Measurements from ENCODE around the gene FUT6.
"Not testable (repeated sequence)": the region's sequence is repeated elsewhere in the genome, so short reads cannot be mapped to it uniquely, and the experiment has no call there.

FUT6 gene

DNA sequence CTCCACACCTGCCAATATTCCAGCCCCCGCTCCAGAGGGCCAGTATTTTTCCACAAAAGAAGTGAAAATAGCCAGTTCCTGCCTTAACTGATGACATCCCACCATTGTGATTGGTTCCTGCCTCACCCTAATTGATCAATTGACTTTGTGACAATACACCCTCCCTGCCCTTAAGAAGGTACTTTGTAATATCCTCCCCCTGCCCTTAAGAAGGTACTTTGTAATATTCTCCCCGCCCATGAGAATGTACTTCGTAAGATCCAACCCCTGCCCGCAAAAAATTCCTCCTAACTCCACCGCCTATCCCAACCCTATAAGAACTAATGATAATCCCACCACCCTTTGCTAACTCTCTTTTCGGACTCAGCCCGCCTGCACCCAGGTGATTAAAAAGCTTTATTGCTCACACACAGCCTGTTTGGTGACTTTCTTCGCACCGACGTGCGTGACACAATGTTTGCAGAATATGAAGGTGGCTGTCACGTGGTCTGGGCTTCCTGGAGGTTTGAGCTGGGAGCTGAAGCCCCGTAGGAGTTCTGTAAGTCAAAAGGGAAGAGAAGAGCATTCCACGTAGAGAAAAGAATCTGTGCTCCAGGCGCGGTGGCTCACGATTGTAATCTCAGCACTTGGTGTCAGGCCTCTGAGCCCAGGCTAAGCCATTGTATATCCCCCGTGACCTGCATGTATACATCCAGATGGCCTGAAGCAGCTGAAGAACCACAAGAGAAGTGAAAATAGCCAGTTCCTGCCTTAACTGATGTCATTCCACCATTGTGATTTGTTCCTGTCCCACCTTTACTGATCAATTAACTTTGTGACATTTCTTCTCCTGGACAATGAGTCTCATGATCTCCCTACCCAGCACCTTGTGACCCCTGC is 17.9 kb upstream of the FUT6 start:
- no peak for DNase-seq

DNA sequence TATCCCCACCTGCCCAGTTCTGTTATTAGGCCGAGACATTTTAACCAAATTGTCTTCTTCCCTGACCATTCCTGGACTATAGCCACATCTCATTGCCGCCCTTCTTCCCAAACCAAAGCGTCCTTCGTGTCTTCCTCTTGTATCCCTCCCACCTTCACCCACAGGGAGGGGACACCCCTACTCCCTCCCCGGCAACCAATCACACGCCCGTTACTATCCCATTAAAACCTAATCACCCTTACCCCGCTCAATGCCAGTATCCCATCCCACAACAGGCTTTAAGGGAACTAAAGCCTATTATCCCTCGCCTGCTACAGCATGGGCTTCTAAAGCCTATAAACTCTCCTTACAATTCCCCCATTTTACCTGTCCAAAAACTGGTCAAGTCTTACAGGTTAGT is 15.6 kb upstream of the FUT6 start:
- DNase-seq, result not testable (repeated sequence)

DNA sequence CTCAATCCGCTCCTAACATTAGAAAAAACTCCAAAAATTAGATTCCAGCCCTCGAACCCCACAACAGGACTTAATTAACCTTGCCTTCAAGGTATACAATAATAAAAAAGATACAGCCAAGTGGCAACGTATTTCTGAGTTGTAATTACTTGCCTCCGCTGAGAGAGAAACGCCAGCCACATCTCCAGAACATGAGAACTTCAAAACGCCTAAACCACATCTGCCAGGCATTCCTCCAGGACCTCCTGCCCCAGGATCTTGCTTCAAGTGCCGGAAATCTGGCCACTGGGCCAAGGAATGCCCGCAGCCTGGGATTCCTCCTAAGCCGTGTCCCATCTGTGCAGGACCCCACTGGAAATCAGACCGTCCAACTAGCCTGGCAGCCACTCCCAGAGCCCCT is 14.6 kb upstream of the FUT6 start:
- DNase-seq, result not testable (repeated sequence)

DNA sequence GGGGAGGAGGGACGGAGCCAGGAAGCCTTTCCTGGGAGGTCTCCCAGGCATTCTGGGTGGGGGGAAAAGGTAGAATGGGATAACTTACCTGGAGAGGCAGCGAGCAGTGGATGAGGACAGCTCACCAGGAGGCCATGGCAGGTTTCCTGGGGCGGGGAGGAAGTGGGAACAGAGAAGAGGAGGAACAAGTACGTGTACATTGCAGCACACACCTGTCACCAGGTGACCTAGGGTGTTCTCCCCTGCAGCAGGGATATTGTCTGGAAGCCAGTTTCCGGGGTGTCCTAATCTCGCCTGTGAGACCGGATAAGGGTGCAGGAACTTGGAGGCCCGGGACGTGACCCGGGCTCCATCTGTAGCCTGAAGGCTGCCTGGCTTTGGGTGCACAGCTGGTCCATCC is 11.8 kb upstream of the FUT6 start, which contains the start of gene FUT3:
FUT3 (minus strand) TSS at position 148 of the 400 bp plus-strand sequence.
- DNase-seq, result no peak

DNA sequence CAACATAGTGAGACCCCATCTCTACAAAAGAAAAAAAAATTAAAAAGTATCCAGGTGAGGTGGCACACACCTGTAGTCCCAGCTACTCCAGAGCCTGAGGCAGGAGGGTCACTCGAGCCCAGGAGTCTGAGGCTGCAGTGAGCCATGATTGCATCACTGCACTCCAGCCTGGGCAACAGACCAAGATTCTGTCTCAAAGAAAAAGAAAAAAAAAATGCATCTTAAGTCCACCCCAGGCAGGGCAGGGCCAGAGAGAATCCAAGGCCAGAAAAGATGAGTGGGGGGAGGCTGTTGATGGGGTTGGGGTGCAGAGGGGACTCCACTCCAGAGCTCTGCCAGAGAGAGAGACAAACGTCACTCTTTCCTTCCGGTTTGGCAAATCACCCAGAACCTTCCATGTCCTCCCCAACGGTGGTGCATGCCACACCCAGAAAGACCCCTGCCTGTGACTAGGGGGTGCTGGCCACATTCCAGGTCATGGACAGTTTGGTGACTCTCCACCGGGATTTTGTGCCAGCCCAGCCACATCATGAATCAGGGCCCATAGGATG is 11.3 kb upstream of the FUT6 start:
- no peak for DNase-seq

- no peak for DNase-seq
Observed at GRCh38 chr19:5850189-5850588, 10.7 kb upstream of the FUT6 start.

GRCh38 chr19:5848621-5849020 is 9.1 kb upstream of the FUT6 start:
- DNase-seq, result not testable (repeated sequence)

GRCh38 chr19:5847846-5848245 is 8.3 kb upstream of the FUT6 start:
- DNase-seq, result not testable (repeated sequence)

DNA sequence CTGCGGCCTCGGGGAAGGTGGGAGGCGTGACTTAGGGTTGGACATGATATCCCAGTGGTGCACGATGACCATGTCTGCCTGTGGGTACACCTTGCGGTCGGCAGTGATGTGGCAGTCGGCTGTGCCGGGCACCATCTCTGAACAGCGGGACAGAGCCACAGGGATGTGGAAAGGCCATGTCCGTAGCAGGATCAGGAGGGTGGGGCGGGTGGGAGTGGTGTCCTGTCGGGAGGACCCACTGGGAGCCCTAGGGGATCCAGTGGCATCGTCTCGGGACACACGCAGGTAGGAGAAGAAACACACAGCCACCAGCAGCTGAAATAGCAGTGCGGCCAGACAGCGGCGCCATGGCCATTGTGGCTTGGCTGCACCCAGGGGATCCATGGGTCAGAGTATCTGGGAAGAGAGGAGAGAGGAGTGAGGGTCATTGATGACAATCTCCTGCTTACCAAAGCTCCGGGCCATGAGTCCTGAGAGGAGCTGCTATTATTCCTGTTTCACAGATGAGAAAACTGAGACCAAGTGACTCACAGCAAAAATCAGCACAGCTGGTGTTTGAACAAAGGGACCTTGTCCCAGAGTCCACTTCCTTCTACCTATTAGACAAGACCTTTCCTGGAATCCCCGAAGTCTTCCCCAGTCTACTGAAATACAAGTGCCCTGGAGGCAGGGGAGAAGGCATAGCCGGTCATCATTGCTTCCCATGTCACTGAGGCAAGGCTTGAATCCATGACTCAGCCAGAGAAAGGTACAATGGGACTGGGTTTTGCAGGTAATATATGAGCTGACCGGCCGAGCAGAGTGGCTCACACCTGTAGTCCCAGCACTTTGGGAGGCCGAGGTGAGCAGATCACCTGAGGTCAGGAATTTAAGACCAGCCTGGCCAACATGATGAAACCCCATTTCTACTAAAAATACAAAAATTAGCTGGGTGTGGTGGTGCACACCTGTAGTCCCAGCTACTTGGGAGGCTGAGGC is 5.2 kb upstream of the FUT6 start:
- DNase-seq, result no peak

DNA sequence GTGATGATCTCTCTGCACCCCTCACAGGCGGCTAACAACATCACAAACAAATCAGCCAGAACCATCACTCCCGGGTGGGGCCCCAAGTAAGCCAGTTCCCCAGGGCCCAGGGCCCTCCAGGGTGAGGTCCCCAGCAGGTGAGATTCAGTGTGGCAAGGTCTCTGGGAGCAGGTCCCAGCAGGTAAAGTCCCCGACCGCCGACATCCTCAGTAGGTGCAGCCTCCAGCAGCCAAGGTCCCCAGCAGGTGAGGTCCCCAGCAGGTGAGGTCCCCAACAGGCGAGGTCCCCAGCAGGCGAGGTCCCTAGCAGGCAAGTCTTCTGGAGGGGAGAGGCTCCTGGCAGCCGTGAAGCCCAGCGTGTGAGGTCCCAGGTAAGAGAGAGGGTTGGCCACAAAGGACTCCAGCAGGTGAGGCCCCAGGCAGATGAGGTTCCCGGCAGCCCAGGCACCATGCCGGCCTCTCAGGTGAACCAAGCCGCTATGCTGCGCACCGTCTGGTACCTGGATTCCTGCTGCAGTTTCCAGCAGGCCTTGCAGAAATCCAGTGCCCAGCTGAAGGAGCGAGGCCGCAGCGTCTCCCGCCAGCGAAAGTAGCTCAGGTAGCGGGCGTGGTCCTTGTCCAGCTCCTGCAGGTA is 3.9 kb upstream of the FUT6 start:
- no peak for DNase-seq

- DNase-seq, result not testable (repeated sequence)
Observed at GRCh38 chr19:5841735-5842111, 2.2 kb upstream of the FUT6 start.

DNA sequence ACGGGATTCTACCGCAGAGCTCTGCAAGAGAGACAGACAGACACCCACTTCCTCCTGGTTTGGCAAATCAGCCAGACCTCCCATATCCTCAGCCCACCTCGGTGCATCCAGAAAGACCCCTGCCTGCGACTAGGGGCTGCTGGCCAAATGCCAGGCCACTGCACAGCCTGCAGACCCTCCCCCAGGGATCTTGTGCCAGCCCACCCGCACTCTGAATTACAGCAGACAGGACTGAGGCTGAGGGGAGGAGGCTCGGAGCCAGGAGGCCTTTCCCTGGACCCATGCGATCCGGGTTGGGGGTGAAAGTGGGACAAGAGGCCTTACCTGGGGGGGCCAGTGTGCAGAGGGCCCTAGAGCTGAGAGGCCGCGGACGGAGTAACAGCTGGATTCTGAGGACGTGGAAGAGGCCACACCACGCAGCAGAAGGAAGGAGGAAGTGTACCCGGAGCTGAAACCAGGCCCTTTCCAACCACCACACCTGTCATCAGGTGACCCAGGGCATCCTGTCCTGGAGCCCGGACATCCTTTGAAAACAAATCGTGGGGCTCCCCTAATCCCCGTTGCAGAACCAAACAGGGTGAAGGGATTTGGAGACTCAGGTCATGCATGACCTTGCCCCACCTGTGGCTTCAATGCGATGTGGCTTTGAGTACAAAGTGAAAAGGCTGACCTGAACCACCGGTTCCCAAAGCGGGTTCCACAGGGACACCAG is 993 bp downstream of the FUT6 start:
- DNase-seq, result no peak

DNA sequence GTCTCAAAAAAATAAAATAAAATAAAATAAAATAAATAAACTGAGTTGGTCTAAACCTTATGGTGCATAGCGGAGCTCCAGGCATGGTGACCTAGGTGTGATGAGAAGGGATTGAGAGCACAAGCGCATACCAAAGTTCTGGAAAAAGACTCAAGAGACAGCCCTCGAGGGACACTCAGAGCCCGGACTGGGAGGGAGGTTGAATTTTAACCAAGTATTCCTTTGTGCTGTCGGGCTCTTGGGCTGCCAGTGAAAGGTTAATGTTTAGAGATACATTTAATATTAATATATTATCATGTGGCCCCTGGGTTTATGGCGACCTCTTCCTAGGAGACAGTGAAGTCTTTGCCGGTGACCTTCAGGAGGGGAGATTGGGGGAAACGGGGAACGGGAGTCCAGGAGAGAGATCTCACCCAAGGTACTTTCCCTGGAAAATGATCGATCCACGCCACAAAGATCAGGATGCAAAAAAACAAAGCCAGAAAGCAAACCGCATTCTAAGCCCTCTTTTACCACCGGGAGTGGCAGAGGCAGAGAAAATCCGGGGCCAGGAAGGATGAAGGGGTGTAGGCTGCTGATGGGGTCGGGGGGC is 1.6 kb downstream of the FUT6 start:
- DNase-seq, result no peak

GRCh38 chr19:5832527-5833216 is 6.8 kb downstream of the FUT6 start:
- DNase-seq, result no peak

DNA sequence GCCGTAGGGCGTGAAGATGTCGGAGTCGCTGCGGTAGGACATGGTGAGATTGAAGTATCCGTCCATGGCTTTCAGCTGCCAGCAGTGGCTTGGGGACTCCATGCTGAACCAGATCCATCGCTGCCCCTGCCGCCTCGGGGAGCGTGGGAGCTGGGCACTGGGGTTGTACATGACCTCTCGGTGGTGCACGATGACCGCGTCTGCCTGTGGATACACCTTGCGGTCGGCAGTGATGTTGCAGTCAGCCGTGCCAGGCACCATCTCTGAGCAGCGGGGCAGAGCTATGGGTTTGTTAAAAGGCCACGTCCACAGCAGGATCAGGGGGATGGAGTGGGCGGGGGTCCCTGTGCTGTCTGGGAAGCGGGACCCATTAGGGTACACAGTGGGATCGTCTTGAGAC is 7.4 kb downstream of the FUT6 start:
- DNase-seq, result no peak

DNA sequence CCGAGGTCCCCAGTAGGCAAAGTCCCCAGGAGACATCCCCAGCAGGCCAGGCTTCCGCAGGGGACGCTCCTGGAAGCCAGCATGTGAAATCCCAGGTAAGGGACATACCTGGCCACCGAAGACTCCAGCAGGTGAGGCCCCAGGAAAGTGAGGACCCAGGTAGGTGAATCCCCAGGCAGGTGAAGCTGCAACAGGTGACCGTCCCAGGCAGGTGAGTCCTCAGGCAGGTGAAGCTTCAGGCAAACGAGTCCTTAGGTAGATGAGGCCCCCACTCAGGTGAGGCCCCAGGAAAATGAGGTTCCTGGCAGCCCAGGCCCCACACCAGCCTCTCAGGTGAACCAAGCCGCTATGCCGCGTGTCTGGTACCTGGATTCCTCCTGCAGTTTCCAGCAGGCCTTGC is 8.3 kb downstream of the FUT6 start:
- DNase-seq, result no peak

- DNase-seq, result no peak
Observed at GRCh38 chr19:5829567-5830310, 9.8 kb downstream of the FUT6 start.

DNA sequence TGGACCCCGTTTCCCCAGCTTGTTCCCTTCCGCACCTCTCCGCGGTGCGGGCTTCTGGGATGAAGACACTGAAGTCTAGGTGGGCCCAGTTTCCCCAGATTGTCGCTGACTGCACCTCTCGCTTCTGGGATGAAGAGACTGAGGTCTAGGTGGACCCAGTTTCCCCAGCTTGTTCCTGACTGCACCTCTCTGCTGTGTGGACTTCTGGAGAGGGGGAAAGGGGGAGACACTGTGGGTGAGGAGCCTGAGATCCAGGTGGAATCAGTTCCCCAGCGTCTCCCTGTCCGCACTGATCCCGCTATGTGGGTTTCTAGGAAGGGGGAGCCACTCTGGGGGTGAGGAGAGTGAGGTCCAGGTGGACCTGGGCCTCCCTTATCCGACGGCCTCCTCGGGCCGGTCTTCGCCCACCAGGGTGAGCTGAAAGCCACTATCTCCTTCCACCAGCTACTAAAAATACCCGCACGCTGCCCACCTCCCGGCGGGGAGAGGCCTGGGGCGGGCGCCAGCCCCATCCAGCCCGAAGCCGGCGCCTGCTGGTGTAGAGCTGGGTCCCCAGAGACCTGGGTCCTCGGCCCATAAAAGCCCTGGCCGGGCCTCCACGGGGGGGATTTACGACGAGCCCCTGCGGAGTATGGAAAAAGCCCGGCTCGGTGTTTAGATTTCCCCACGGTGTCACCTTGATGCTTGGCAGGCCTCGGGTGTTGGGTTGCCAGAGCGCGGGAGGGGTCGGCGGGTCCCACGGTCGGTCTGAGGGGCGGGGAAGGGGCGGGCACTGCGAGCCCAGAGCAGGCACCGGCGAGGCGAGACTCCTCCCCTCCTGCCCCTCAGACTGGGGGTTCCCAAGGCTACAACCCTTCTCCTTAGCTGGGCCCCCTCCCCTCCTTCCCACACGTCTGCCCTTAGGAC is 10.6 kb downstream of the FUT6 start:
- DNase-seq, result no peak

Measured in NCI-H1048 (cell line).